Heart right ventricle (tissue), 16 donors: Measurements from ENCODE around the gene RXRA. TPM values are rescaled to one million over a fixed set of nuclear protein-coding genes. Genes with fewer than 3 reads are reported as not detected.

ENCODE experiments used
- ATAC-seq, 8 donors: fragments of 200-7000 bp; cut with Tn5 transposase; one replicate each; pipeline ENCODE4 v1.9.1; 2020; ENCODE audit warnings: mild to moderate bottlenecking in 8 of 8, moderate library complexity in 8 of 8, moderate number of reproducible peaks in 1 of 8
- DNase-seq, 2 donors: peaks; one replicate each; pipeline ENCODE4 v3.0.0-alpha.2; 2020
- H3K27ac ChIP-seq, 10 donors: fragments of 200-600 bp; sonication (generic) in 2 of 10; one replicate each; pipeline versions ENCODE4 v1.5.0 to v1.8.0; 2020 to 2022; ENCODE audit warnings: mild to moderate bottlenecking in 3 of 10
- H3K27me3 ChIP-seq, 7 donors: fragments of 200-600 bp; one replicate each; pipeline ENCODE4 v1.8.0; 2021 to 2022; ENCODE audit warnings: mild to moderate bottlenecking in 2 of 7
- H3K36me3 ChIP-seq, 9 donors: fragments of 200-600 bp; sonication (generic) in 1 of 9; one replicate each; pipeline versions ENCODE4 v1.5.0 to v1.8.0; 2020 to 2022; ENCODE audit warnings: mild to moderate bottlenecking in 2 of 9
- H3K4me1 ChIP-seq, 9 donors: fragments of 200-600 bp; sonication (generic) in 1 of 9; one replicate each; pipeline versions ENCODE4 v1.5.0 to v1.8.0; 2020 to 2022; ENCODE audit warnings: mild to moderate bottlenecking in 4 of 9
- H3K4me3 ChIP-seq, 10 donors: fragments of 200-600 bp; sonication (generic) in 2 of 10; one replicate each; pipeline versions ENCODE4 v1.5.0 to v1.8.0; 2020 to 2022; ENCODE audit warnings: mild to moderate bottlenecking in 7 of 10, moderate library complexity in 2 of 10
- H3K9me3 ChIP-seq, 11 donors: fragments of 200-600 bp in 10 of 11; sonication (generic) in 2 of 11; one replicate each; pipeline versions ENCODE4 v1.5.0 to v1.8.0; 2013 to 2022; ENCODE audit warnings: mild to moderate bottlenecking in 2 of 11, control low read depth in 1 of 11, moderate library complexity in 1 of 11
- CTCF ChIP-seq, 9 donors: fragments of 200-600 bp; sonication (generic) in 2 of 9; IDR thresholded peaks; one replicate each; pipeline versions ENCODE4 v1.5.0 to v1.8.0; 2021 to 2022; ENCODE audit warnings: antibody characterized with exemption in 9 of 9, mild to moderate bottlenecking in 5 of 9, moderate library complexity in 1 of 9
- WGBS, 2 donors: extraction: QIAGEN DNeasy Blood & Tissue Kit; methylation state at CpG; one replicate each; pipeline ENCODE4 v1.1.7; 2013; ENCODE audit warnings: inconsistent platforms in 1 of 2; 5-methylcytosine and 5-hydroxymethylcytosine counted together
- intact Hi-C, 10 donors: fragments of 100-400 bp; cut with DNase I; formaldehyde crosslinking; loops; one replicate each; pipeline versions ENCODE4 v1.11.1 to v1.14.2; 2022
- polyA plus RNA-seq, 2 donors: library from polyadenylated mRNA; stranded (reverse); fragments of 200-250 nt; gene quantifications; one replicate each; pipeline ENCODE4 v1.2.3, GENCODE V29; 2013
- total RNA-seq, 10 donors: library from RNA; stranded (reverse); fragmentation: NEBNext Ultra II Directional in 3 of 10; extraction: Animal tissue kit (Norgen Biotek cat#: 25700) in 3 of 10; gene quantifications; one replicate each; pipeline versions ENCODE4 v1.2.1 to v1.2.4, GENCODE V29; 2021 to 2023
- donor health status: Arrhythmogenic right ventricular cardiomyopathy.
- donor health status: ischemic (EF 13 %, LVEDD 7.1; RV severe dilation, severe dysfunction).
- donor health status: healthy with polysubstance abuse.
- donor health status: DM: no; HTN: yes; CAD: no.
- donor health status: DM: no; HTN: no; CAD: no.
- donor health status: ischemic (EF 25% LVEDD 6.9; RV normal size, moderate dysfunction).
- donor health status: ischemic (EF 25% LVEDD 5.7; RV mildly dilated, moderate dysfunction).
- donor health status: healthy.
- donor health status: DM: yes; HTN: yes; CAD: no.
- donor health status: Ischemic cardiomyopathy.
- donor health status: ischemic (EF 35%, LVEDD 5.7; RV mildly dilated, moderate dysfunction).
- donor health status: nonischemic (EF 11% LVEDD 7.7; RV severe dilation, severe dysfunction).
- donor health status: DM: yes; HTN: yes; CAD: no.
- donor health status: PGD.
- donor health status: ischemic (EF 29% LVEDD 5.4; RV normal size, mild dysfunction).
- donor health status: nonischemic (EF 23%, LVEDD 6.1; RV moderate dilation, normal function).

The RXRA gene
- total and polyA plus RNA-seq, 12 donors: 22.6 to 92.3 (median 42.0) TPM

- 95 to 97% methylated on average over 9 of the region's 9 CpGs for WGBS, 2 donors
- no peak for TF ChIP-seq CTCF (IDR thresholded peaks at IDR 0.05)
- DNase-seq: peak in 1 of 2 donors; percentile 8
Observed at GRCh38 chr9:134297576-134297975, 28.7 kb upstream of the RXRA start.

DNA sequence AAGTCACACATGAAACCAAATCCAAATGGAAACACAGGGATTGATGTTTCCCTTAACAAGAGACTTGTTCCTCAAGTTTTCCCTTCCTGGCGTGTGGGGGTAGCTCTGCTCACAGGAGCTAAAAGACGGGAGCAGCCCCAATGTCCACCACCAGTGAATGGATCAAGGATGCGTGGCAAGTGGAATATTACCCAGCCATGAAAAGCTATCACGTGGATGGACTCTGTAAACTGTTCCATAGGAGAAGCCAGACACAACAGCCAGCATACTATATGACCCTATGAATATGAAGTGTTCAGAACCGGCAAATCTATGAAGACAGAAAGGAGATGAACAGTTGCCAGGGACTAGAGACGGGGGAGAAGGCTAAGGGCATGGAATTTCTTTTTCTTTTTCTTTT lies 28.3 kb upstream of the RXRA start:
- 92 to 96% methylated on average over 6 of the region's 6 CpGs for WGBS, 2 donors
- DNase-seq (no peak), ATAC-seq (no peak)
- no peak for TF ChIP-seq CTCF (IDR thresholded peaks at IDR 0.05)
- Histone ChIP-seq H3K4me3 (no peak overlapping the region), H3K4me1 (peaks cover 5 to 20% (median 14%) of the 10 kb centered on the region in 9 donors), H3K27me3 (peaks cover 0 to 6% (median 0%) of the 10 kb centered on the region in 7 donors), H3K27ac (no peak overlapping the region), H3K36me3 (no peaks in the 10 kb centered on the region), H3K9me3 (no peaks in the 10 kb centered on the region)
- intact Hi-C loops: loop anchor here in 2 of 10 donors (10.0 kb wide), 1 partner anchor 123 kb away; no protein-coding TSS in a partner anchor

More at GRCh38 chr9:134297576-134297975, 28.7 kb upstream of the RXRA start:
- intact Hi-C loops: loop anchor here in 2 of 10 donors (10.0 kb wide), 1 partner anchor 123 kb away; no protein-coding TSS in a partner anchor
- no peak for ATAC-seq
- peaks cover 5 to 20% (median 15%) of the 10 kb centered on the region in 9 donors for H3K4me1 ChIP-seq
- no peak overlapping the region for H3K4me3 ChIP-seq
- H3K36me3 ChIP-seq: no peaks in the 10 kb centered on the region
- no peaks in the 10 kb centered on the region for H3K9me3 ChIP-seq
- no peak overlapping the region for H3K27ac ChIP-seq
- H3K27me3 ChIP-seq: peaks cover 0 to 6% (median 0%) of the 10 kb centered on the region in 7 donors

DNA sequence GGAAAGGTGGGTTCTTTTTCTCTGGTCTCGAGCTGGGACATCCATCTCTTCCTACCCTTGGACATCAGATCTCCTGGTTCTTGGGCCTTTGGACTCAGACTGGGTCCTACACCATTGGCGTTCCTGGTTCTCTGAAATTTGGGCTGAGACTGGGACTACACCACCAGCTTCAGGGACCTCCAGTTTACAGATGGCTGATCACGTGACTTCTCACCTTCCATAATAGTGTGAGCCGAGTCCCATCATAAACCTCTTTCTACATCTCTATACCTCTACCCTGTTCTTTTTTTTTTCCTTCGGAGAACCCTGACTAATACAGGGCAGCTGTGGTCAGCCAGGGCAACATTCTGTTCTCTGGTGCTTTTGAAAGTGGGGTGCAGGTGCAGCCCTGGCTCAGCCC lies 27.2 kb upstream of the RXRA start:
- TF ChIP-seq CTCF (IDR thresholded peaks at IDR 0.05): no peak
- no peaks in the 10 kb centered on the region for H3K9me3 ChIP-seq
- peaks cover 0 to 10% (median 5%) of the 10 kb centered on the region in 9 donors for H3K4me1 ChIP-seq
- no peak overlapping the region for H3K4me3 ChIP-seq
- H3K36me3 ChIP-seq: no peaks in the 10 kb centered on the region
- H3K27ac ChIP-seq: no peak overlapping the region
- H3K27me3 ChIP-seq: peaks cover 0 to 6% (median 0%) of the 10 kb centered on the region in 7 donors
- no peak for DNase-seq
- no peak for ATAC-seq
- intact Hi-C loops: loop anchor here in 2 of 10 donors (10.0 kb wide), 1 partner anchor 124 kb away; no protein-coding TSS in a partner anchor
- 96 to 99% methylated on average over 5 of the region's 5 CpGs for WGBS, 2 donors

DNA sequence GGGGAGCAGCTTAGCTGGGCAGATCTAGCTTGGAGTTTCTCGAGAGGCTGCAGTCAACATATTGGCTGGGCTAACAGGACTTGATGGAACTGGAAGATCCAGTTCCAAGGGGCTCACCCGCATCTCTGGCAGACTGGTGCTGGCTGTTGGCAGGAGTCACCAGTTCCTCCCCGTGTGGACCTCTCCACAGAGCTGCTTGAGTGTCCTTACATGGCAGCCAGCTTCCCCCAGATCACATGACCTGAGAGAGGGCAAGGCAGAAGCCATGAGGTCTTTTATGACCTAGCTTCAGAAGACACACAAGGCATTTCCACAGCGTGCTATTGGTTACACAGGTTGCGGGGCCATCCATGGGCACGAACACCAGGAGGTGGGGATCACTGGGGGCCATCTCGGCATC lies 26.4 kb upstream of the RXRA start:
- peak in 3 of 8 donors; percentile 16 to 67 (median 41) for ATAC-seq
- Histone ChIP-seq H3K4me3 (no peak overlapping the region), H3K27me3 (no peaks in the 10 kb centered on the region), H3K36me3 (no peaks in the 10 kb centered on the region), H3K4me1 (peaks cover 0 to 4% (median 0%) of the 10 kb centered on the region in 9 donors), H3K9me3 (no peaks in the 10 kb centered on the region), H3K27ac (no peak overlapping the region)
- WGBS, 2 donors: 78 to 79% methylated on average over 7 of the region's 7 CpGs
- intact Hi-C loops: loop anchor here in 2 of 10 donors (10.0 kb wide), 1 partner anchor 125 kb away; no protein-coding TSS in a partner anchor
- peak in 1 of 2 donors; percentile 15 for DNase-seq
- TF ChIP-seq CTCF (IDR thresholded peaks at IDR 0.05): no peak
